GM21390 (cell line): ENCODE data around the gene FASTKD2.
A peak's percentile ranks its signal among the peaks of the same experiment; 100 is the strongest.
"Not testable (repeated sequence)": the region's sequence is repeated elsewhere in the genome, so short reads cannot be mapped to it uniquely, and the experiment has no call there.

ENCODE experiments used
- ATAC-seq: cut with Tn5 transposase; IDR thresholded peaks from one replicate; pipeline ENCODE4 v1.9.1; 2021; ENCODE audit not compliant: unreplicated experiment

Gene FASTKD2

GRCh38 chr2:206790311-206790935 is 25.0 kb downstream of the FASTKD2 start:
- ATAC-seq = no peak

GRCh38 chr2:206792645-206793044 is 27.2 kb downstream of the FASTKD2 start:
- no peak for ATAC-seq

DNA sequence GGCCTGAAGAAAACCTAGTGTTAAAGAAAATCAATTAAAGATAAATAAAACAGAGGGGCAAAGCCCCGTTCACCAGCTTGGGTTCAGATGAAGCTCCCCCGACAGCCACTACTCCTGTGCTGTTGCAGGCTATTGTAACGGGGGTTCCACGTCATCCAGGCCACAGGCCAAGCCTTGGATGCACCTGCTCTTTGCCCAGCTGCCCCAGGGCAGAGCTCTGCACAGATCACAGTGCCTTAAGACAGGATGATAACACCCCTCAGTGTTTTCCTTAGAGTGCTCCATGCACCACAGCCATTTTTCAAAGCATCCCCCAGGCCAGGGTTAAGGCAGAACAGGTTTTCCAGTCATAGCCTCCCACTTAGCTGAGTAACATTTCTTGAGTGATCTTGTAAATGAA is 32.0 kb downstream of the FASTKD2 start:
- ATAC-seq = no peak

GRCh38 chr2:206798000-206798399 is 32.6 kb downstream of the FASTKD2 start:
- peak; percentile 67 for ATAC-seq

DNA sequence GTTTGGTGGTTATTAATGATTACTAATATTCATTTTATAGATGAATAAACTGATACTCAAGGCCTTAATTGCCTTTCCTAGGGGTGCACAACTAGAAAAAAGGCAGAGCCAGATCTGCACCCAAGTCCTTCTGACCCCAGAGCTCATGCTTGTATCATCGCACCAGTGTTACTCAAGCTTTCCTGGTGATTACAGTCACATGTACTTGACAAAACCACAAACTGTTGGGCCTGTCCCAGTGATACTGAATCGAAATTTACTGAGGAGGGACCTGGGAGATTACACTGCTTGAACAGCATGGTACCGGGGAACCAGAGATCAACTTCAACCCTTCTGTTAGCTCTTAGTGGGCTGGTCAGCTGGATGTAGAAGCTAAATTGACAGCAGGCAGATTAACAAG is 33.7 kb downstream of the FASTKD2 start:
- ATAC-seq = no peak

DNA sequence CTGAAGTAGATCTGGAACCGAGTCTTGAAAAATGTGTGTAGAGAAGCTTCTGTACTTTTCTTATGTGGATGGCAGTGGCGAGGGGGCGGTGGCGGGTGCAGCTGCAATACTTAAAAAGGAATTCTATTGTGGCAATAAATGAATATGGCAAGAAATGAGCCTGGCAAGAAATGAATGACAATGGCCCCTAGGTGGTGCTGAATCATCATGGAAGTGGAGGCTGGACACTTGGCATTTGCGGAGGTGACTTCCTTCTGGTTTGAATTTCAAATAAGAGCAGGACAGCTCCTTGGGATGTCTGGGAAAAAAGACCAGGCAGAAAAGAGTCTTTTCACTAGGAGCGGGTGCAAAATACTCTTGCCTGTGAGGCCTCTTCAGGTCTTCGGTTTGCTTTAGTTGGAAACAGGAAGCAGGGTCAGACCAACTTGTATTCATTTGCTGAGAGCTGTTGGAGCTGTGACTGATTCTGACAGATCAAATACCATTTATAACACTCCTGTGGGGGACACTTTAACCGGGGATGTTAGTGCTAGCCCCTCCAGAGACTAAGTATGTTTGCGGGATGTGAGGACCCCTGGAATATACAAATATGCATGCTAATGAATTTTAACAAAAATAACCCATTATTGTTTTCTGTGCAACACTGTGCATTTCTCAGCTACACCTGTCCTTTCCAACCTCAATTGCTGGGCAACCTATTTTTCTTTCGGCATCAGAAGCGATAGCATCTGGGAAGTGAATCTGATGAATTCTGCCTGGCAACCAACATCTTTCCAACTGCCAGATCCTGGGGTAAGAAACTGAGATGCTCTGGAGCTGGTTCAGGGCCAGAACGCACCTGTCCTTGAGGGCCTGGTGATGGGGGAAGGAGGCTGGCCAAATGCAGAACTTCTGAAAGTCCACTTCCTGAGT is 35.4 kb downstream of the FASTKD2 start:
- ATAC-seq = peak; percentile 64

GRCh38 chr2:206801418-206802189 is 36.2 kb downstream of the FASTKD2 start:
- no peak for ATAC-seq

GRCh38 chr2:206802654-206803514 is 37.5 kb downstream of the FASTKD2 start:
- ATAC-seq = no peak

GRCh38 chr2:206804326-206804725 is 38.9 kb downstream of the FASTKD2 start:
- ATAC-seq = no peak

- ATAC-seq = no peak
These were observed 40.6 kb downstream of the FASTKD2 start for GRCh38 chr2:206805887-206806607.

GRCh38 chr2:206807624-206808023 is 42.2 kb downstream of the FASTKD2 start:
- ATAC-seq = not testable (repeated sequence)

DNA sequence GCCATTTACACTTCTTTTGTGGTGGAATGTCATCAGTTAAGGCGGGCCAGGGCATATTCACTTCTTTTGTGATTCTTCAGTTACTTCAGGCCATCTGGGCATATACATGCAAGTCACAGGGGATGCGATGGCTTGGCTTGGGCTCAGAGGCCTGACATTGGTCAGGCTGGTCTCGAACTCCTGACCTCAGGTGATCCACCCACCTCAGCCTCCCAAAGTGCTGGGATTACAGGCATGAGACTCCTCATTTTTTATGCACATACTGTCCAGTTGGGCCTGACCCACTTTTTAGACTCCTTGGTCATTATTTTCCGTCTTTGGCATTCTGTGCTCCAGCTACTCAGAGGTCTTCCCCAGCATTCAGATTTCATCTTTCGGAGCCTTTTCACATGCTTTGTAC is 47.1 kb downstream of the FASTKD2 start:
- not testable (repeated sequence) for ATAC-seq

GRCh38 chr2:206814498-206814897 is 49.1 kb downstream of the FASTKD2 start:
- ATAC-seq = no peak

GRCh38 chr2:206820807-206821206 is 55.4 kb downstream of the FASTKD2 start:
- no peak for ATAC-seq

- no peak for ATAC-seq
These were observed 57.8 kb downstream of the FASTKD2 start for GRCh38 chr2:206823178-206823577.

DNA sequence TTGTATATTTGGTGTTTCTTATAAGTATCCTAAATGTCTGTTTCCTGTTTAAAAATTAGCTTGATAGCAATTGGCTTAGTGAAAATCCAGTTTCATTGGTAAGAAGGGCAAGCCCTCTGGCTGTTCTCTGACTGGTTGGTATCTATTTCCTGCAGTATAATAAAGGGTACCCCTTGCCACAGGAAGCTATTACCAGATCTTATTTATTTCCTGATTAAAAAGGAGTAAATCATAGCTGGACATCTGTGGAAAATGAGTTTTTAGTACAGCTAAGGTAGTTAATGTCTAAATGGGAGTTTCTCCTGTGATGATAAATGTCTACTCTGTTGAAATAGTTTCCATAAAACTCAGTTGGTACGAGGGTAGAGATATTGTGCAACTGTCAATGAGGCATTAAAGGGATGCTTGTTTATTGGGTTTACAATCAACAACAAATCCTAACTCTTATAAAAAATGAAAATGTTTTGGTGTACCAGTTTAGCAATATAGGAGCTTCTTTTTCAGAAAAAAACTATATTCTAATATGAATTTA is 58.7 kb downstream of the FASTKD2 start:
- ATAC-seq = no peak

- ATAC-seq = no peak
These were observed 59.6 kb downstream of the FASTKD2 start for GRCh38 chr2:206824993-206825392.

- no peak for ATAC-seq
These were observed 66.1 kb downstream of the FASTKD2 start for GRCh38 chr2:206831442-206831995.

DNA sequence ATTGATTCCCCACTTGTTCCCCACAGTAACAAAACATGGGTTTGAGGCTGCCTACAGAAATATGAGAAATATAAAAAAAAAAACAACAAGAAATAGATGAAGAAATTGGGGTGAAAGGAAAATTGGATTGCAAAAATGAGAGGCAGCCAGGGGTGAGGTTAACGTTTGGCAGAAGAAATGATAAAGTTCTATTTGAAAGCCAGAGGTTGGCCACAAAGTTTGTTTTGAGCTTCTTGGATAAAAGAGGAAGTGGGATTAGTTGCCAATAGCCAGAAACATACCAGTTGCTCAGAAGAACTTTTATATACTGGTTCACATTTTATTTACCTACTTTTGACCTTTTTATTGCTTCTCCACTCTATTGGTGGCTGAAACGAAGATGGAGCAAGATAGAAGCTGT is 67.5 kb downstream of the FASTKD2 start:
- no peak for ATAC-seq
